ENCODE measurements around the gene TGFBR3. TPM values are rescaled to one million over a fixed set of nuclear protein-coding genes. Genes with fewer than 3 reads are reported as not detected.

The TGFBR3 gene
- total and polyA plus RNA-seq, 9 of the 15 experiments (the other 6 are each of a cell fraction or from before 2014, with no cell fraction given): 3.6 to 32.4 (median 15.6) TPM

DNA sequence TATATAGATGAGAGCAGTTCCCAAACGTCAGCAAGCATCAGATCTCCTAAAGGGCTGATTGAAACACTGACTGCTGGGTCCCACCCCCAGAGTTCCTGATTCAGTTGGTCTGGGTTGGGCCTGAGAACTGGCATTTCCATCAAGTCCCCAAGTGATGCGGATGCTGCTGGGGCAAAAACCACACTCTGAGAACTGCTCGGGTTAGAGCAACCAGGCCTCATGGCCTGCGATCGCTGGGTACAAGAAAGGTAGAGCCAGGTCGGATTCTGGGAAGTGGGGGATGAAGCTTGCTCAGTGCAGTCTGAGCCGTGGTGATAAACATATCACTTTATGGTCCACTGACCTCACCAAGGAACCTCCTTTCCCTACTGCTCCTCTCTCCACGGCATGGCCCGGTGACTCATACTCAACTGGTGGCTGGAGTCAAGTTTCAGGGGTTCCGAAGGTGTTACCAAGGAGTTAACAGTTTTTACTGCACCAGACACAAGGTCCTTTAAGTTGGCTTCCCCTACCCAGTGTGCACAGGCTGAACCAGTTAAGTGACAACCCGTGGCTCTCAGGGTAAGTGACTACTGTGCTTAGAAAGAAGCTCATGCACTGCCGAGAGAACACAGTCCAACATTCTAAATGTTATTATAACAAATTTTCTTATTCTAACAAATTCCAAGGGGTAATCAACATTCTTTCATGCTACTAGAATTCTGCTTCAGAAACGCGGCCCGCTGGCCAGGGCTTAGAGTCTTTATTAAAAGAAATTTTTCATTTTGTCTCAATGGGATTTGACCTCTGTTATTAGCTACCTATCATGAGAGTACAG, 153.5 kb downstream of the TGFBR3 start (continued):
- TF ChIP-seq KDM5B (IDR thresholded peaks at IDR 0.05; ENCODE audit: insufficient replicate concordance, low read depth, low read length): peak; percentile 55
- peak; percentile 95 for TF ChIP-seq NCOA1 (IDR thresholded peaks at IDR 0.05; ENCODE audit: low read depth)
- no peak for TF ChIP-seq ZNF274 (IDR thresholded peaks at IDR 0.05; ENCODE audit: borderline replicate concordance, low read depth, low read length)
- no peak; the same call in 1 of the 2 replicates for TF ChIP-seq ZNF239 (CRISPR knock-in tag; IDR thresholded peaks at IDR 0.05)
- peak; percentile 75 for TF ChIP-seq ZKSCAN1 (IDR thresholded peaks at IDR 0.05; ENCODE audit: low read depth, low read length)
- TF ChIP-seq ZNF695 (CRISPR knock-in tag; IDR thresholded peaks at IDR 0.05): no peak
- TF ChIP-seq SREBF1 (IDR thresholded peaks at IDR 0.05; ENCODE audit: borderline replicate concordance, low read depth, low read length): no peak
- TF ChIP-seq, protein P1, sequence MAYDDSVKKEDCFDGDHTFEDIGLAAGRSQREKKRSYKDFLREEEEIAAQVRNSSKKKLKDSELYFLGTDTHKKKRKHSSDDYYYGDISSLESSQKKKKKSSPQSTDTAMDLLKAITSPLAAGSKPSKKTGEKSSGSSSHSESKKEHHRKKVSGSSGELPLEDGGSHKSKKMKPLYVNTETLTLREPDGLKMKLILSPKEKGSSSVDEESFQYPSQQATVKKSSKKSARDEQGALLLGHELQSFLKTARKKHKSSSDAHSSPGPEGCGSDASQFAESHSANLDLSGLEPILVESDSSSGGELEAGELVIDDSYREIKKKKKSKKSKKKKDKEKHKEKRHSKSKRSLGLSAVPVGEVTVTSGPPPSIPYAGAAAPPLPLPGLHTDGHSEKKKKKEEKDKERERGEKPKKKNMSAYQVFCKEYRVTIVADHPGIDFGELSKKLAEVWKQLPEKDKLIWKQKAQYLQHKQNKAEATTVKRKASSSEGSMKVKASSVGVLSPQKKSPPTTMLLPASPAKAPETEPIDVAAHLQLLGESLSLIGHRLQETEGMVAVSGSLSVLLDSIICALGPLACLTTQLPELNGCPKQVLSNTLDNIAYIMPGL (CRISPR knock-in tag; IDR thresholded peaks at IDR 0.05): no peak
- TF ChIP-seq ZNF212 (CRISPR knock-in tag; IDR thresholded peaks at IDR 0.05): no peak
- TF ChIP-seq E2F3 (CRISPR knock-in tag; IDR thresholded peaks at IDR 0.05): no peak
- TF ChIP-seq, protein P2, sequence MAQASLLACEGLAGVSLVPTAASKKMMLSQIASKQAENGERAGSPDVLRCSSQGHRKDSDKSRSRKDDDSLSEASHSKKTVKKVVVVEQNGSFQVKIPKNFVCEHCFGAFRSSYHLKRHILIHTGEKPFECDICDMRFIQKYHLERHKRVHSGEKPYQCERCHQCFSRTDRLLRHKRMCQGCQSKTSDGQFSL (CRISPR knock-in tag; IDR thresholded peaks at IDR 0.05): peak; percentile 60; the same call in 1 of the 2 replicates
- TF ChIP-seq, protein P2 (tag; IDR thresholded peaks at IDR 0.05): no peak
- no peak for TF ChIP-seq HEY1 (CRISPR knock-in tag; IDR thresholded peaks at IDR 0.05; ENCODE audit: borderline replicate concordance)
- TF ChIP-seq RBM25 (IDR thresholded peaks at IDR 0.05; ENCODE audit: low read depth, low read length, severe bottlenecking): no peak
- TF ChIP-seq, protein P3, sequence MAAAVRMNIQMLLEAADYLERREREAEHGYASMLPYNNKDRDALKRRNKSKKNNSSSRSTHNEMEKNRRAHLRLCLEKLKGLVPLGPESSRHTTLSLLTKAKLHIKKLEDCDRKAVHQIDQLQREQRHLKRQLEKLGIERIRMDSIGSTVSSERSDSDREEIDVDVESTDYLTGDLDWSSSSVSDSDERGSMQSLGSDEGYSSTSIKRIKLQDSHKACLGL (CRISPR knock-in tag; IDR thresholded peaks at IDR 0.05; ENCODE audit: borderline replicate concordance, poor library complexity, severe bottlenecking): no peak
- TF ChIP-seq CEBPB (tag; IDR thresholded peaks at IDR 0.05): no peak
- peak; percentile 65; the same call in 1 of the 2 replicates for TF ChIP-seq MXI1 (IDR thresholded peaks at IDR 0.05; ENCODE audit: low read depth, low read length)
- TF ChIP-seq, protein P4, sequence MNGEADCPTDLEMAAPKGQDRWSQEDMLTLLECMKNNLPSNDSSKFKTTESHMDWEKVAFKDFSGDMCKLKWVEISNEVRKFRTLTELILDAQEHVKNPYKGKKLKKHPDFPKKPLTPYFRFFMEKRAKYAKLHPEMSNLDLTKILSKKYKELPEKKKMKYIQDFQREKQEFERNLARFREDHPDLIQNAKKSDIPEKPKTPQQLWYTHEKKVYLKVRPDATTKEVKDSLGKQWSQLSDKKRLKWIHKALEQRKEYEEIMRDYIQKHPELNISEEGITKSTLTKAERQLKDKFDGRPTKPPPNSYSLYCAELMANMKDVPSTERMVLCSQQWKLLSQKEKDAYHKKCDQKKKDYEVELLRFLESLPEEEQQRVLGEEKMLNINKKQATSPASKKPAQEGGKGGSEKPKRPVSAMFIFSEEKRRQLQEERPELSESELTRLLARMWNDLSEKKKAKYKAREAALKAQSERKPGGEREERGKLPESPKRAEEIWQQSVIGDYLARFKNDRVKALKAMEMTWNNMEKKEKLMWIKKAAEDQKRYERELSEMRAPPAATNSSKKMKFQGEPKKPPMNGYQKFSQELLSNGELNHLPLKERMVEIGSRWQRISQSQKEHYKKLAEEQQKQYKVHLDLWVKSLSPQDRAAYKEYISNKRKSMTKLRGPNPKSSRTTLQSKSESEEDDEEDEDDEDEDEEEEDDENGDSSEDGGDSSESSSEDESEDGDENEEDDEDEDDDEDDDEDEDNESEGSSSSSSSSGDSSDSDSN (IDR thresholded peaks at IDR 0.05; ENCODE audit: borderline replicate concordance in 1 of 2, low read depth in 2 of 2, low read length in 2 of 2): 0 out of 4 replicates have a peak, but pooled peaks of 1 of the 2 experiments have one; percentile 41
- TF ChIP-seq PPARD (CRISPR knock-in tag; IDR thresholded peaks at IDR 0.05): no peak
- TF ChIP-seq, protein P5, sequence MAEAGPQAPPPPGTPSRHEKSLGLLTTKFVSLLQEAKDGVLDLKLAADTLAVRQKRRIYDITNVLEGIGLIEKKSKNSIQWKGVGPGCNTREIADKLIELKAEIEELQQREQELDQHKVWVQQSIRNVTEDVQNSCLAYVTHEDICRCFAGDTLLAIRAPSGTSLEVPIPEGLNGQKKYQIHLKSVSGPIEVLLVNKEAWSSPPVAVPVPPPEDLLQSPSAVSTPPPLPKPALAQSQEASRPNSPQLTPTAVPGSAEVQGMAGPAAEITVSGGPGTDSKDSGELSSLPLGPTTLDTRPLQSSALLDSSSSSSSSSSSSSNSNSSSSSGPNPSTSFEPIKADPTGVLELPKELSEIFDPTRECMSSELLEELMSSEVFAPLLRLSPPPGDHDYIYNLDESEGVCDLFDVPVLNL (CRISPR knock-in tag; IDR thresholded peaks at IDR 0.05; ENCODE audit: low read depth): no peak
- 0 out of 2 replicates have a peak, but pooled peaks have one; percentile 43 for TF ChIP-seq SMAD3 (CRISPR knock-in tag; conservative IDR thresholded peaks at IDR 0.05)
